HG03354 (cell line): ENCODE measurements around the gene MLXIPL.
A peak's percentile ranks its signal among the peaks of the same experiment; 100 is the strongest.
"Not testable (repeated sequence)": the region's sequence is repeated elsewhere in the genome, so short reads cannot be mapped to it uniquely, and the experiment has no call there.

ENCODE experiments used
- ATAC-seq: cut with Tn5 transposase; IDR thresholded peaks from one replicate; pipeline ENCODE4 v1.9.1; 2021; ENCODE audit warnings: mild to moderate bottlenecking; ENCODE audit not compliant: unreplicated experiment, poor library complexity, severe bottlenecking

The MLXIPL gene

GRCh38 chr7:73593207-73594045 is 30.9 kb downstream of the MLXIPL start:
- no peak for ATAC-seq

- no peak for ATAC-seq
Observed at GRCh38 chr7:73586911-73587310, 37.4 kb downstream of the MLXIPL start.

GRCh38 chr7:73585196-73585595 is 39.1 kb downstream of the MLXIPL start:
- no peak for ATAC-seq

GRCh38 chr7:73582664-73583202 is 41.6 kb downstream of the MLXIPL start:
- ATAC-seq, result no peak

GRCh38 chr7:73581006-73581405 is 43.3 kb downstream of the MLXIPL start:
- not testable (repeated sequence) for ATAC-seq

- peak; percentile 94 for ATAC-seq
Observed at GRCh38 chr7:73578342-73579128, 45.8 kb downstream of the MLXIPL start, which contains the start of gene TBL2. Gene TBL2 (minus strand): TSS chr7:73578579. CDS start chr7:73578549, 30 bp downstream.

GRCh38 chr7:73577627-73578341 is 46.5 kb downstream of the MLXIPL start:
- peak; percentile 26 for ATAC-seq

- no peak for ATAC-seq
Observed at GRCh38 chr7:73573791-73574190, 50.5 kb downstream of the MLXIPL start.

GRCh38 chr7:73573276-73573675 is 51.0 kb downstream of the MLXIPL start:
- ATAC-seq, result no peak

GRCh38 chr7:73572767-73573186 is 51.5 kb downstream of the MLXIPL start:
- ATAC-seq, result no peak

GRCh38 chr7:73570977-73571376 is 53.3 kb downstream of the MLXIPL start:
- no peak for ATAC-seq

- no peak for ATAC-seq
Observed at GRCh38 chr7:73570521-73570920, 53.8 kb downstream of the MLXIPL start.

- no peak for ATAC-seq
Observed at GRCh38 chr7:73569042-73569608, 55.2 kb downstream of the MLXIPL start.

- ATAC-seq, result no peak
Observed at GRCh38 chr7:73567846-73568685, 56.3 kb downstream of the MLXIPL start.

- no peak for ATAC-seq
Observed at GRCh38 chr7:73567140-73567539, 57.2 kb downstream of the MLXIPL start.

- ATAC-seq, result not testable (repeated sequence)
Observed at GRCh38 chr7:73566431-73566830, 57.9 kb downstream of the MLXIPL start.

GRCh38 chr7:73565675-73566340 is 58.5 kb downstream of the MLXIPL start:
- ATAC-seq, result no peak

- ATAC-seq, result no peak
Observed at GRCh38 chr7:73560109-73560835, 64.0 kb downstream of the MLXIPL start.
